Lower leg skin (tissue), 3 donors: ENCODE results near the gene C1orf115.

Experiments
- CTCF ChIP-seq, 3 donors: fragments of 450-650 bp; IDR thresholded peaks; one replicate each; pipeline ENCODE4 v1.5.1; 2016; ENCODE audit warnings: antibody characterized with exemption in 3 of 3, mild to moderate bottlenecking in 3 of 3, moderate library complexity in 2 of 3
- POLR2A ChIP-seq, 2 donors: fragments of 450-650 bp; IDR thresholded peaks; one replicate each; pipeline ENCODE4 v1.6.1; 2016 to 2017; ENCODE audit warnings: antibody characterized with exemption in 2 of 2, mild to moderate bottlenecking in 1 of 2, moderate library complexity in 1 of 2

- TF ChIP-seq CTCF (IDR thresholded peaks at IDR 0.05) (no peak), POLR2A (IDR thresholded peaks at IDR 0.05) (no peak)
Observed at GRCh38 chr1:220652995-220653394, 37.2 kb upstream of the C1orf115 start.
